Astrocyte (in vitro differentiated cells and primary cell): ENCODE data around the gene DDX6. TPM values are rescaled to one million over a fixed set of nuclear protein-coding genes. Genes with fewer than 3 reads are reported as not detected.
"Not testable (repeated sequence)": the region's sequence is repeated elsewhere in the genome, so short reads cannot be mapped to it uniquely, and the experiment has no call there.

Experiments
- DNase-seq: peaks from one replicate; pipeline ENCODE4 v3.0.0-alpha.2; 2010; ENCODE audit warnings: low read depth
- FAIRE-seq: peaks from 2 replicates; lab custom pipeline; 2011; peaks lifted over from hg19 to GRCh38; lab: Jason Lieb, UNC
- H2AFZ ChIP-seq: 2 replicates; pipeline ENCODE4 v1.6.0; 2012; ENCODE audit warnings: low read depth, low read length, inconsistent platforms
- H3K27ac ChIP-seq: 2 replicates; pipeline ENCODE4 v1.5.1; 2011; ENCODE audit warnings: low read depth, low read length, inconsistent platforms
- H3K27me3 ChIP-seq: 2 replicates; pipeline ENCODE4 v1.6.0; 2011; ENCODE audit warnings: low read length, inconsistent platforms; ENCODE audit not compliant: insufficient read depth
- H3K36me3 ChIP-seq: 2 replicates; pipeline ENCODE4 v1.5.1; 2011; ENCODE audit warnings: low read length, inconsistent platforms; ENCODE audit not compliant: insufficient read depth
- H3K4me1 ChIP-seq: 2 replicates; pipeline ENCODE4 v1.5.1; 2011; ENCODE audit warnings: low read length, inconsistent platforms; ENCODE audit not compliant: insufficient read depth
- H3K4me2 ChIP-seq: 2 replicates; pipeline ENCODE4 v1.6.0; 2012; ENCODE audit warnings: low read length, inconsistent platforms
- H3K4me3 ChIP-seq: 2 replicates; pipeline ENCODE4 v1.5.1; 2011; ENCODE audit warnings: low read depth, mild to moderate bottlenecking, low read length, inconsistent platforms; ENCODE audit not compliant: insufficient read depth
- H3K79me2 ChIP-seq: 2 replicates; pipeline ENCODE4 v1.6.0; 2012; ENCODE audit warnings: mild to moderate bottlenecking, low read length, inconsistent platforms; ENCODE audit not compliant: insufficient read depth
- H3K9ac ChIP-seq: 2 replicates; pipeline ENCODE4 v1.6.0; 2012; ENCODE audit warnings: mild to moderate bottlenecking, low read length, inconsistent platforms
- H3K9me3 ChIP-seq: 2 replicates; pipeline ENCODE4 v1.5.1; 2012; ENCODE audit warnings: low read depth, mild to moderate bottlenecking, low read length, inconsistent platforms; ENCODE audit not compliant: insufficient read depth
- H4K20me1 ChIP-seq: 2 replicates; pipeline ENCODE4 v1.6.0; 2012; ENCODE audit warnings: low read length, inconsistent platforms; ENCODE audit not compliant: insufficient read depth
- H3K27ac Mint-ChIP-seq: one replicate; pipeline ENCODE4 v1.8.0; 2021; ENCODE audit warnings: mild to moderate bottlenecking, mixed read lengths; ENCODE audit not compliant: unreplicated experiment
- H3K27me3 Mint-ChIP-seq: one replicate; pipeline ENCODE4 v1.8.0; 2021; ENCODE audit warnings: low read depth, mixed read lengths; ENCODE audit not compliant: unreplicated experiment
- H3K36me3 Mint-ChIP-seq: one replicate; pipeline ENCODE4 v1.8.0; 2021; ENCODE audit warnings: low read depth, mixed read lengths; ENCODE audit not compliant: unreplicated experiment
- H3K4me1 Mint-ChIP-seq: one replicate; pipeline ENCODE4 v1.8.0; 2021; ENCODE audit warnings: low read depth, mixed read lengths; ENCODE audit not compliant: unreplicated experiment
- H3K4me3 Mint-ChIP-seq: one replicate; pipeline ENCODE4 v1.8.0; 2021; ENCODE audit warnings: mild to moderate bottlenecking, moderate library complexity, mixed read lengths; ENCODE audit not compliant: unreplicated experiment
- H3K9me3 Mint-ChIP-seq: one replicate; pipeline ENCODE4 v1.8.0; 2021; ENCODE audit warnings: mild to moderate bottlenecking, mixed read lengths; ENCODE audit not compliant: unreplicated experiment
- EZH2 ChIP-seq: IDR thresholded peaks from 2 replicates; pipeline ENCODE4 v1.6.1; 2012; ENCODE audit warnings: mild to moderate bottlenecking, low read length, inconsistent platforms; ENCODE audit not compliant: insufficient read depth
- total RNA-seq: library from RNA; stranded (reverse); gene quantifications from 2 replicates; pipeline ENCODE4 v1.2.1, GENCODE V29; 2021
- TF ChIP-seq, protein P1 (sequence below): IDR thresholded peaks from 2 replicates; pipeline ENCODE4 v1.5.1; 2011; ENCODE audit warnings: low read depth, mild to moderate bottlenecking, inconsistent platforms, low read length, moderate library complexity; ENCODE audit not compliant: insufficient read depth

Gene DDX6
- total RNA-seq, 1 donor from 2014 or later, result 196 TPM

DNA sequence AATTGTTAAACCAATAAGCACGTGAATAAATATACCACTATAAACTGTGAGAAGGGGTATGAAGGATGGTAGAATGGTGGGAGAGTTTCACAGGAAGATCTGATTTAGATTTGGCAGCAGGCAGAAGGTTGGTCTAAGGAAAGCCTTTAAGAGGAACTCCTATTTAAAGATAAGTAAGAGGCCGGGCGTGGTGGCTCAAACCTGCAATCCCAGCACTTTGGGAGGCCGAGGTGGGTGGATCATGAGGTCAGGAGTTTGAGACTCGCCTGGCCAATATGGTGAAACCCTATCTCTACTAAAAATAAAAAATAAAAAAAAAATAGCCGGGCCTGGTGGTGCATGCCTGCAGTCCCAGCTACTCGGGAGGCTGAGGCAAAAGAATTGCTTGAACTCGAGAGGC is 46.9 kb upstream of the DDX6 start:
- H3K4me2 ChIP-seq, result no peak overlapping the region
- no peaks in the 10 kb centered on the region for H3K9me3 ChIP-seq
- Mint-ChIP-seq H3K9me3 (no peaks in the 10 kb centered on the region), H3K4me1 (peaks cover 13% of the 10 kb centered on the region), H3K27ac (no peak overlapping the region), H3K27me3 (peaks cover 8% of the 10 kb centered on the region), H3K4me3 (no peak overlapping the region), H3K36me3 (no peaks in the 10 kb centered on the region)
- no peaks in the 10 kb centered on the region for H3K36me3 ChIP-seq
- H3K27ac ChIP-seq, result no peak overlapping the region
- no peak overlapping the region for H3K9ac ChIP-seq
- peaks cover 3% of the 10 kb centered on the region for H3K27me3 ChIP-seq
- DNase-seq (no peak), FAIRE-seq (no peak)
- H3K79me2 ChIP-seq, result no peaks in the 10 kb centered on the region
- H3K4me3 ChIP-seq, result no peak overlapping the region
- H3K4me1 ChIP-seq, result no peaks in the 10 kb centered on the region
- no peaks in the 10 kb centered on the region for H4K20me1 ChIP-seq
- TF ChIP-seq EZH2, result no peak
- TF ChIP-seq, protein P1, sequence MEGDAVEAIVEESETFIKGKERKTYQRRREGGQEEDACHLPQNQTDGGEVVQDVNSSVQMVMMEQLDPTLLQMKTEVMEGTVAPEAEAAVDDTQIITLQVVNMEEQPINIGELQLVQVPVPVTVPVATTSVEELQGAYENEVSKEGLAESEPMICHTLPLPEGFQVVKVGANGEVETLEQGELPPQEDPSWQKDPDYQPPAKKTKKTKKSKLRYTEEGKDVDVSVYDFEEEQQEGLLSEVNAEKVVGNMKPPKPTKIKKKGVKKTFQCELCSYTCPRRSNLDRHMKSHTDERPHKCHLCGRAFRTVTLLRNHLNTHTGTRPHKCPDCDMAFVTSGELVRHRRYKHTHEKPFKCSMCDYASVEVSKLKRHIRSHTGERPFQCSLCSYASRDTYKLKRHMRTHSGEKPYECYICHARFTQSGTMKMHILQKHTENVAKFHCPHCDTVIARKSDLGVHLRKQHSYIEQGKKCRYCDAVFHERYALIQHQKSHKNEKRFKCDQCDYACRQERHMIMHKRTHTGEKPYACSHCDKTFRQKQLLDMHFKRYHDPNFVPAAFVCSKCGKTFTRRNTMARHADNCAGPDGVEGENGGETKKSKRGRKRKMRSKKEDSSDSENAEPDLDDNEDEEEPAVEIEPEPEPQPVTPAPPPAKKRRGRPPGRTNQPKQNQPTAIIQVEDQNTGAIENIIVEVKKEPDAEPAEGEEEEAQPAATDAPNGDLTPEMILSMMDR, result no peak
- no peak overlapping the region for H2AFZ ChIP-seq

DNA sequence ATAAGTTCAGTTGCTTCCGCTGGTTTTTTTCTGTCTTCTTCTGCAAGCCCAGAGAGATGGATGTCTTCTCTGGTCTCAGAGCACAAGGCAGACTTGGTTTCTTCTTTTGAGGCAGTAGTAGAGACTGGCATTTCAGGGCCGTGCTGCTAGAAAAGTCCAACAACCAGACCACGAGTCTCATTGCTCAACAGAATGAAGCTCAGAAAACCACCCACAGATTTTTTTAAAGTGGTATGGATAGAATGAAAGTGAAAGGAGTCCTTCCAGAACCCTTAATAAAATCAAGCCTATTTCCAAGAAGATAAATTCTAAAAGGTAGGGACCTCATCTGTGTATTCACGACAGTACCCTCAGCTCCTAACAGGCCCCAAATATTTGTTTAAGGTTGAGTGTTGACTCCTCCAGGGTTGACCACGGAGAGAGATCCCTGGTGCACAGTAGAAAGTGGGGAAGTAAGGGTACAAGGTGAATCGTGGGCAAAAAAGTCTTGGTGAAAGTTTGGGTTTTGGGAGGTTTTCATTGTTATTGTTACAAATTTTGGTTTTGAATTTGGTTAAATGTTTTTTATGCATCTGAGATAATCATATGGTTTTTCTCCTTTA is 43.6 kb upstream of the DDX6 start:
- peaks cover 3% of the 10 kb centered on the region for H3K27me3 ChIP-seq
- H3K9me3 ChIP-seq, result no peaks in the 10 kb centered on the region
- H3K36me3 Mint-ChIP-seq, result no peaks in the 10 kb centered on the region
- no peak overlapping the region for H3K27ac ChIP-seq
- no peak for FAIRE-seq
- H4K20me1 ChIP-seq, result no peaks in the 10 kb centered on the region
- peaks cover 6% of the 10 kb centered on the region for H3K27me3 Mint-ChIP-seq
- DNase-seq, result no peak
- no peak overlapping the region for H2AFZ ChIP-seq
- peaks cover 10% of the 10 kb centered on the region for H3K4me1 Mint-ChIP-seq
- H3K36me3 ChIP-seq, result no peaks in the 10 kb centered on the region
- H3K79me2 ChIP-seq, result no peaks in the 10 kb centered on the region
- no peak overlapping the region for H3K4me3 ChIP-seq
- no peak overlapping the region for H3K9ac ChIP-seq
- H3K27ac Mint-ChIP-seq, result no peak overlapping the region
- H3K4me3 Mint-ChIP-seq, result no peak overlapping the region
- TF ChIP-seq, protein P1, result no peak
- no peak for TF ChIP-seq EZH2
- H3K4me2 ChIP-seq, result no peak overlapping the region
- H3K4me1 ChIP-seq, result no peaks in the 10 kb centered on the region
- no peaks in the 10 kb centered on the region for H3K9me3 Mint-ChIP-seq

DNA sequence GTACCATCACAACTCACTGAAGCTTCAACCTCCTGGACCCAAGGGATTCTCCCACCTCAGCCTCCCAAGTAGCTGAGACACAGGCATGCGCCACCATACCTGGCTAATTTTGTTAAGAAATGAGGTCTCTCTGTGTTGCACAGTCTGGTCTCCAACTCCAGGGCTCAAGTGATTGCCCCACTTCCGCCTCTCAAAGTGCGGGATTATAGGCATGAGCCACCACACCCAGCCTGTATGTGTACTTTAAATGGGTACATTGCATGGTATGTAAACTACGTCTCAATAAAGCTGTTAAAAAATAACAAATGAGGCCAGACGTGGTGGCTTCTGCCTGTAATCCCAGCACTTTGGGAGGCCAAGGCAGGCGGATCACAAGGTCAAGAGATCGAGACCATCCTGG is 36.2 kb upstream of the DDX6 start:
- H3K27me3 Mint-ChIP-seq, result peaks cover 3% of the 10 kb centered on the region
- Histone ChIP-seq H3K4me3 (no peak overlapping the region), H3K4me1 (no peaks in the 10 kb centered on the region), H3K9me3 (no peaks in the 10 kb centered on the region), H3K27ac (no peak overlapping the region), H2AFZ (no peak overlapping the region), H3K27me3 (no peaks in the 10 kb centered on the region), H3K9ac (no peak overlapping the region), H3K36me3 (no peaks in the 10 kb centered on the region), H3K4me2 (no peak overlapping the region), H3K79me2 (no peaks in the 10 kb centered on the region), H4K20me1 (no peaks in the 10 kb centered on the region)
- H3K4me1 Mint-ChIP-seq, result no peaks in the 10 kb centered on the region
- H3K9me3 Mint-ChIP-seq, result no peaks in the 10 kb centered on the region
- H3K4me3 Mint-ChIP-seq, result no peak overlapping the region
- no peak for DNase-seq
- no peak overlapping the region for H3K27ac Mint-ChIP-seq
- H3K36me3 Mint-ChIP-seq, result no peaks in the 10 kb centered on the region
- TF ChIP-seq EZH2, result no peak
- TF ChIP-seq, protein P1, result no peak
- no peak for FAIRE-seq

DNA sequence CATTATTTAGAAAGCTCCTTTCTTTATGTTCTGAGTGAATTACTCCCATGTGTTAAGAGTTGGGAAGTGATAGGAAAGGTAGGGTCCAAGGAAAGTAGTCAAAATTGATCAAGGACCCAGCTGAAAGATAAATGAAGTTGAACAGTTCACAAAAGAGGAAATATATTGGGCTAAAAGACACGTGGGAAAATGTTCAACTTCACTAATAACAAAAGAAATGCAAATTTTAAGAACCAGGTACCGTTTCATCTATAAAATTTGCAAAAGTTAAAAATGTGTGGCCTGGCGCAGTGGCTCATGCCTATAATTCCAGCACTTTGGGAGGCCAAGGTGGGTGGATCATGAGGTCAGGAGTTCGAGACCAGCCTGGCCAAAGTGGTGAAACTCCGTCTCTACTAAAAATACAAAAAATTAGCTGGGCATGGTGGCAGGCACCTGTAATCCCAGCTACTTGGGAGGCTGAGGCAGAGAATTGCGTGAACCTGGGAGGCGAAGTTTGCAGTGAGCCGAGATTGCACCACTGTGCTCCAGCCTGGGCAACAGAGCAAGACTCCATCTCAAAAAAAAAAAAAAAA is 32.1 kb upstream of the DDX6 start:
- H3K4me1 ChIP-seq, H3K4me3 ChIP-seq, H4K20me1 ChIP-seq, H3K9me3 Mint-ChIP-seq, H3K36me3 Mint-ChIP-seq, H3K4me1 Mint-ChIP-seq, H3K27ac Mint-ChIP-seq, H2AFZ ChIP-seq, H3K4me2 ChIP-seq, H3K27me3 Mint-ChIP-seq, FAIRE-seq, H3K4me3 Mint-ChIP-seq, H3K9me3 ChIP-seq, H3K79me2 ChIP-seq, H3K27me3 ChIP-seq, DNase-seq, H3K27ac ChIP-seq, H3K9ac ChIP-seq, H3K36me3 ChIP-seq: not testable (repeated sequence)
